ENCODE results near the gene DNPEP. TPM values are rescaled to one million over a fixed set of nuclear protein-coding genes. Genes with fewer than 3 reads are reported as not detected.

DNPEP gene
- total RNA-seq, 1 donor from 2014 or later, result 48.9 TPM

Other genes starting within 250 kb of the DNPEP start
- gene NHEJ1, start 227.1 kb downstream of the DNPEP start, total RNA-seq, result 18.3 and 21.0 TPM in 2 replicates
- 1.3 TPM in 1 of 2 replicates, not detected in the other for gene SLC23A3, start 217.9 kb downstream of the DNPEP start, total RNA-seq
- gene CNPPD1, start 211.0 kb downstream of the DNPEP start, total RNA-seq, result 33.2 and 40.3 TPM in 2 replicates
- gene RETREG2, start 209.6 kb downstream of the DNPEP start, total RNA-seq, result 43.8 and 48.0 TPM in 2 replicates
- gene ZFAND2B, start 181.1 kb downstream of the DNPEP start, total RNA-seq, result 23.7 and 26.1 TPM in 2 replicates
- 11.8 and 17.8 TPM in 2 replicates for gene ABCB6, start 169.0 kb downstream of the DNPEP start, total RNA-seq
- gene ATG9A, start 158.3 kb downstream of the DNPEP start, total RNA-seq, result 64.2 and 65.2 TPM in 2 replicates
- 19.1 and 32.2 TPM in 2 replicates for gene ANKZF1, start 158.1 kb downstream of the DNPEP start, total RNA-seq
- 5.1 and 6.2 TPM in 2 replicates for gene GLB1L, start 142.5 kb downstream of the DNPEP start, total RNA-seq
- gene STK16, start 142.4 kb downstream of the DNPEP start, total RNA-seq, result 5.6 and 13.7 TPM in 2 replicates
- gene TUBA4B, start 134.7 kb downstream of the DNPEP start, total RNA-seq, result not detected in 2 replicates
- gene TUBA4A, start 134.0 kb downstream of the DNPEP start, total RNA-seq, result 7.8 and 21.4 TPM in 2 replicates
- 31.7 and 33.1 TPM in 2 replicates for gene DNAJB2, start 108.5 kb downstream of the DNPEP start, total RNA-seq
- 0.47 and 0.97 TPM in 2 replicates for gene PTPRN, start 78.5 kb downstream of the DNPEP start, total RNA-seq
- not detected in 2 replicates for gene RESP18, start 55.2 kb downstream of the DNPEP start, total RNA-seq
- not detected in 2 replicates for gene DES, start 30.5 kb upstream of the DNPEP start, total RNA-seq
- gene SPEG, start 46.9 kb upstream of the DNPEP start, total RNA-seq, result 1.6 and 1.7 TPM in 2 replicates
- gene GMPPA, start 111.0 kb upstream of the DNPEP start, total RNA-seq, result 33.8 and 33.9 TPM in 2 replicates
- gene ASIC4, start 126.6 kb upstream of the DNPEP start, total RNA-seq, result not detected in 2 replicates
- gene CHPF, start 155.9 kb upstream of the DNPEP start, total RNA-seq, result 37.0 and 53.7 TPM in 2 replicates
- gene TMEM198, start 156.1 kb upstream of the DNPEP start, total RNA-seq, result 0.05 and 0.29 TPM in 2 replicates
- gene OBSL1, start 183.6 kb upstream of the DNPEP start, total RNA-seq, result 11.9 and 20.6 TPM in 2 replicates
- gene INHA, start 184.4 kb upstream of the DNPEP start, total RNA-seq, result not detected in 2 replicates
- gene STK11IP, start 209.9 kb upstream of the DNPEP start, total RNA-seq, result 5.6 and 12.3 TPM in 2 replicates
- gene SLC4A3, start 239.7 kb upstream of the DNPEP start, total RNA-seq, result 2.0 TPM in 2 replicates